Central memory CD4-positive, alpha-beta T cell (primary cell): ENCODE data around the gene WBP2.

Experiments
- DNase-seq: peaks from one replicate; pipeline ENCODE4 v3.0.0; 2022

The WBP2 gene

GRCh38 chr17:75843577-75844529 lies 11.3 kb downstream of the WBP2 start, which contains the start of gene UNC13D:
UNC13D (minus strand) TSS chr17:75844404; CDS start chr17:75844337, 67 bp downstream.
- peak; percentile 63 for DNase-seq

GRCh38 chr17:75842963-75843576 lies 12.1 kb downstream of the WBP2 start:
- DNase-seq, result no peak

GRCh38 chr17:75842411-75842810 lies 12.7 kb downstream of the WBP2 start:
- no peak for DNase-seq

GRCh38 chr17:75840799-75841164 lies 14.4 kb downstream of the WBP2 start:
- no peak for DNase-seq

GRCh38 chr17:75839942-75840798 lies 15.0 kb downstream of the WBP2 start:
- DNase-seq, result no peak

GRCh38 chr17:75838410-75838809 lies 16.7 kb downstream of the WBP2 start:
- DNase-seq, result no peak

- no peak for DNase-seq
Observed at GRCh38 chr17:75837899-75838298, 17.2 kb downstream of the WBP2 start.

GRCh38 chr17:75836605-75837004 lies 18.5 kb downstream of the WBP2 start:
- DNase-seq, result no peak

- no peak for DNase-seq
Observed at GRCh38 chr17:75835654-75835987, 19.5 kb downstream of the WBP2 start.

- no peak for DNase-seq
Observed at GRCh38 chr17:75834928-75835653, 20.0 kb downstream of the WBP2 start.

- no peak for DNase-seq
Observed at GRCh38 chr17:75834279-75834920, 20.7 kb downstream of the WBP2 start.

- DNase-seq, result no peak
Observed at GRCh38 chr17:75832652-75833400, 22.3 kb downstream of the WBP2 start.

- peak; percentile 66 for DNase-seq
Observed at GRCh38 chr17:75832164-75832651, 22.9 kb downstream of the WBP2 start.

GRCh38 chr17:75831032-75831571 lies 24.0 kb downstream of the WBP2 start:
- DNase-seq, result no peak

- DNase-seq, result no peak
Observed at GRCh38 chr17:75830164-75831031, 24.7 kb downstream of the WBP2 start.

- no peak for DNase-seq
Observed at GRCh38 chr17:75829747-75830146, 25.4 kb downstream of the WBP2 start.

GRCh38 chr17:75828741-75829140 lies 26.4 kb downstream of the WBP2 start:
- no peak for DNase-seq

GRCh38 chr17:75828076-75828400 lies 27.1 kb downstream of the WBP2 start:
- DNase-seq, result no peak

- peak; percentile 62 for DNase-seq
Observed at GRCh38 chr17:75827308-75828075, 27.6 kb downstream of the WBP2 start.
